Neural cell (in vitro differentiated cells): ENCODE data around the gene ZNF335.

Experiments used
- EP300 ChIP-seq: fragments of 450-650 bp; conservative IDR thresholded peaks from 2 replicates; pipeline ENCODE4 v1.6.1; 2014; ENCODE audit warnings: antibody characterized with exemption, mild to moderate bottlenecking, moderate library complexity; ENCODE audit not compliant: poor library complexity, severe bottlenecking
- TAF1 ChIP-seq: IDR thresholded peaks from 2 replicates; pipeline ENCODE4 v1.6.1; 2012; ENCODE audit warnings: low read depth
- TF ChIP-seq, protein P1 (sequence below): fragments of 450-650 bp; IDR thresholded peaks from 2 replicates; pipeline ENCODE4 v1.5.1; 2014; ENCODE audit warnings: antibody characterized with exemption, mild to moderate bottlenecking, moderate library complexity; ENCODE audit not compliant: poor library complexity, severe bottlenecking
- TF ChIP-seq, protein P2 (sequence below): IDR thresholded peaks from 2 replicates; pipeline ENCODE4 v1.6.1; 2012; ENCODE audit warnings: borderline replicate concordance

GRCh38 chr20:45968801-45969711 lies 2.9 kb downstream of the ZNF335 start:
- TF ChIP-seq, protein P1, sequence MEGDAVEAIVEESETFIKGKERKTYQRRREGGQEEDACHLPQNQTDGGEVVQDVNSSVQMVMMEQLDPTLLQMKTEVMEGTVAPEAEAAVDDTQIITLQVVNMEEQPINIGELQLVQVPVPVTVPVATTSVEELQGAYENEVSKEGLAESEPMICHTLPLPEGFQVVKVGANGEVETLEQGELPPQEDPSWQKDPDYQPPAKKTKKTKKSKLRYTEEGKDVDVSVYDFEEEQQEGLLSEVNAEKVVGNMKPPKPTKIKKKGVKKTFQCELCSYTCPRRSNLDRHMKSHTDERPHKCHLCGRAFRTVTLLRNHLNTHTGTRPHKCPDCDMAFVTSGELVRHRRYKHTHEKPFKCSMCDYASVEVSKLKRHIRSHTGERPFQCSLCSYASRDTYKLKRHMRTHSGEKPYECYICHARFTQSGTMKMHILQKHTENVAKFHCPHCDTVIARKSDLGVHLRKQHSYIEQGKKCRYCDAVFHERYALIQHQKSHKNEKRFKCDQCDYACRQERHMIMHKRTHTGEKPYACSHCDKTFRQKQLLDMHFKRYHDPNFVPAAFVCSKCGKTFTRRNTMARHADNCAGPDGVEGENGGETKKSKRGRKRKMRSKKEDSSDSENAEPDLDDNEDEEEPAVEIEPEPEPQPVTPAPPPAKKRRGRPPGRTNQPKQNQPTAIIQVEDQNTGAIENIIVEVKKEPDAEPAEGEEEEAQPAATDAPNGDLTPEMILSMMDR, result no peak
- TF ChIP-seq EP300, result no peak
- TF ChIP-seq, protein P2, sequence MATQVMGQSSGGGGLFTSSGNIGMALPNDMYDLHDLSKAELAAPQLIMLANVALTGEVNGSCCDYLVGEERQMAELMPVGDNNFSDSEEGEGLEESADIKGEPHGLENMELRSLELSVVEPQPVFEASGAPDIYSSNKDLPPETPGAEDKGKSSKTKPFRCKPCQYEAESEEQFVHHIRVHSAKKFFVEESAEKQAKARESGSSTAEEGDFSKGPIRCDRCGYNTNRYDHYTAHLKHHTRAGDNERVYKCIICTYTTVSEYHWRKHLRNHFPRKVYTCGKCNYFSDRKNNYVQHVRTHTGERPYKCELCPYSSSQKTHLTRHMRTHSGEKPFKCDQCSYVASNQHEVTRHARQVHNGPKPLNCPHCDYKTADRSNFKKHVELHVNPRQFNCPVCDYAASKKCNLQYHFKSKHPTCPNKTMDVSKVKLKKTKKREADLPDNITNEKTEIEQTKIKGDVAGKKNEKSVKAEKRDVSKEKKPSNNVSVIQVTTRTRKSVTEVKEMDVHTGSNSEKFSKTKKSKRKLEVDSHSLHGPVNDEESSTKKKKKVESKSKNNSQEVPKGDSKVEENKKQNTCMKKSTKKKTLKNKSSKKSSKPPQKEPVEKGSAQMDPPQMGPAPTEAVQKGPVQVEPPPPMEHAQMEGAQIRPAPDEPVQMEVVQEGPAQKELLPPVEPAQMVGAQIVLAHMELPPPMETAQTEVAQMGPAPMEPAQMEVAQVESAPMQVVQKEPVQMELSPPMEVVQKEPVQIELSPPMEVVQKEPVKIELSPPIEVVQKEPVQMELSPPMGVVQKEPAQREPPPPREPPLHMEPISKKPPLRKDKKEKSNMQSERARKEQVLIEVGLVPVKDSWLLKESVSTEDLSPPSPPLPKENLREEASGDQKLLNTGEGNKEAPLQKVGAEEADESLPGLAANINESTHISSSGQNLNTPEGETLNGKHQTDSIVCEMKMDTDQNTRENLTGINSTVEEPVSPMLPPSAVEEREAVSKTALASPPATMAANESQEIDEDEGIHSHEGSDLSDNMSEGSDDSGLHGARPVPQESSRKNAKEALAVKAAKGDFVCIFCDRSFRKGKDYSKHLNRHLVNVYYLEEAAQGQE, result no peak
- no peak for TF ChIP-seq TAF1
